ENCODE data around the gene ST8SIA6.

Gene ST8SIA6

DNA sequence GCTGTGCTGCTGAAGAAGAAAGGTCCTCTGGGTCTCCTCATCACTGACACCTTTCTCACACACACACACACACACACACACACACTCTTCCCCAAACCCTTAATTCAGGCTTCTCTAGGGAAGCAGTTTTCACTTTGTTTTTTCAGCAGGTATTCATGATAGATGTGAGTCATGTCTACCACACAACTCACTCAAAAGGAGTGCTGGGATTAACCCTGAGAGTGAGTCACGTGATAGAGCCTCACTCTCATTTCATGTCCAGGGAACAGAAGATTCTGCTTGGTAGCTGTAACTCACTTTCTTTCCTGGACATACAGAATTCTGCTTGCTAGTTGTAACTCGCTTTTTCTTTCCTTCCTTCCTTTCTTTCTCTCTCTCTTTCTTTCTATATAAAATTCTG is 181.0 kb downstream of the ST8SIA6 start:
- no peak overlapping the region for H3K27ac ChIP-seq

GRCh38 chr10:17272648-17273047 is 181.7 kb downstream of the ST8SIA6 start:
- no peak for TF ChIP-seq CTCF (conservative IDR thresholded peaks at IDR 0.05)
- H3K27ac ChIP-seq, result no peak overlapping the region

More for the DNA sequence above, 181.0 kb downstream of the ST8SIA6 start:
- no peak for TF ChIP-seq CTCF (conservative IDR thresholded peaks at IDR 0.05)
